GM12801 (cell line): ENCODE data around the gene CIZ1.

Experiments used
- CTCF ChIP-seq: IDR thresholded peaks from one replicate; pipeline ENCODE4 v1.5.1; 2011; ENCODE audit warnings: control low read depth; ENCODE audit not compliant: insufficient read length; ENCODE audit errors: extremely low read depth

CIZ1 gene

GRCh38 chr9:128160603-128160987 is 30.8 kb downstream of the CIZ1 start:
- no peak for TF ChIP-seq CTCF

- TF ChIP-seq CTCF, result no peak
Measured at GRCh38 chr9:128159784-128160602, 31.4 kb downstream of the CIZ1 start, which contains the start of gene BBLN. Gene BBLN (plus strand): TSS chr9:128160265. CDS start chr9:128160408, 143 bp downstream.

- no peak for TF ChIP-seq CTCF
Measured at GRCh38 chr9:128159522-128159783, 31.9 kb downstream of the CIZ1 start.

- no peak for TF ChIP-seq CTCF
Measured at GRCh38 chr9:128155736-128156500, 35.5 kb downstream of the CIZ1 start.

- no peak for TF ChIP-seq CTCF
Measured at GRCh38 chr9:128153947-128154695, 37.3 kb downstream of the CIZ1 start.

GRCh38 chr9:128153060-128153946 is 38.1 kb downstream of the CIZ1 start:
- TF ChIP-seq CTCF, result no peak
